Heart left ventricle (tissue), 16 donors: ENCODE results near the gene TANGO6. TPM values are rescaled to one million over a fixed set of nuclear protein-coding genes. Genes with fewer than 3 reads are reported as not detected.

Experiments used
- ATAC-seq, 4 donors: fragments of 200-7000 bp; cut with Tn5 transposase; one replicate each; pipeline ENCODE4 v1.9.1; 2020 to 2022; ENCODE audit warnings: moderate library complexity in 4 of 4, mild to moderate bottlenecking in 3 of 4, moderate number of reproducible peaks in 1 of 4
- DNase-seq, 5 donors: peaks; one replicate each; pipeline ENCODE4 v3.0.0-alpha.2; 2020
- H3K27ac ChIP-seq, 12 donors: fragments of 200-600 bp; sonication (generic) in 4 of 12; one replicate each; pipeline versions ENCODE4 v1.5.0 to v1.8.0; 2016 to 2022; ENCODE audit warnings: mild to moderate bottlenecking in 2 of 12
- H3K27me3 ChIP-seq, 9 donors: fragments of 200-600 bp; sonication (generic) in 2 of 9; one replicate each; pipeline versions ENCODE4 v1.5.1 to v1.8.0; 2016 to 2022; ENCODE audit warnings: mild to moderate bottlenecking in 3 of 9
- H3K36me3 ChIP-seq, 9 donors: fragments of 200-600 bp; sonication (generic) in 2 of 9; one replicate each; pipeline versions ENCODE4 v1.5.0 to v1.8.0; 2018 to 2022; ENCODE audit warnings: mild to moderate bottlenecking in 2 of 9
- H3K4me1 ChIP-seq, 12 donors: fragments of 200-600 bp; sonication (generic) in 4 of 12; one replicate each; pipeline versions ENCODE4 v1.5.0 to v1.8.0; 2016 to 2022; ENCODE audit warnings: mild to moderate bottlenecking in 3 of 12
- H3K4me3 ChIP-seq, 12 donors: fragments of 200-600 bp; sonication (generic) in 4 of 12; one replicate each; pipeline versions ENCODE4 v1.5.0 to v1.8.0; 2017 to 2022; ENCODE audit warnings: mild to moderate bottlenecking in 9 of 12, moderate library complexity in 4 of 12
- H3K9me3 ChIP-seq, 12 donors: fragments of 200-600 bp; sonication (generic) in 4 of 12; one replicate each; pipeline versions ENCODE4 v1.5.0 to v1.8.0; 2016 to 2022; ENCODE audit warnings: mild to moderate bottlenecking in 1 of 12
- CTCF ChIP-seq, 12 donors: fragments of 200-600 bp; sonication (generic) in 4 of 12; IDR thresholded peaks; one replicate each; pipeline versions ENCODE4 v1.5.0 to v1.8.0; 2018 to 2022; ENCODE audit warnings: antibody characterized with exemption in 12 of 12, mild to moderate bottlenecking in 5 of 12
- POLR2A ChIP-seq, 2 donors: fragments of 450-650 bp; IDR thresholded peaks; one replicate each; pipeline ENCODE4 v1.6.1; 2017; ENCODE audit warnings: antibody characterized with exemption in 2 of 2, mild to moderate bottlenecking in 2 of 2, moderate library complexity in 2 of 2
- WGBS, 4 donors: extraction: QIAGEN DNeasy Blood & Tissue Kit in 2 of 4; methylation state at CpG; one replicate each; pipeline versions ENCODE4 v1.1.5 to v1.1.7; 2013 to 2018; 5-methylcytosine and 5-hydroxymethylcytosine counted together
- intact Hi-C, 10 donors: fragments of 100-400 bp; cut with DNase I; formaldehyde crosslinking; loops; one replicate each; pipeline versions ENCODE4 v1.11.1 to v1.14.2; 2022
- polyA plus RNA-seq, 2 donors: library from polyadenylated mRNA; stranded (reverse); fragments of 200-250 nt; gene quantifications; one replicate each; pipeline ENCODE4 v1.2.3, GENCODE V29; 2013
- total RNA-seq, 9 donors: library from RNA; depleted of rRNA in 2 of 9; stranded (reverse); fragments of >200 nt in 2 of 9; fragmentation: NEBNext Ultra II Directional in 3 of 9; extraction: Animal tissue kit (Norgen Biotek cat#: 25700) in 3 of 9; gene quantifications; one replicate each; pipeline versions ENCODE4 v1.1.0 to v1.2.4, GENCODE V29; 2016 to 2023
- donor health status: ischemic (EF 13 %, LVEDD 7.1; RV severe dilation, severe dysfunction).
- donor health status: healthy with polysubstance abuse.
- donor health status: DM: no; HTN: yes; CAD: no.
- donor health status: DM: no; HTN: no; CAD: no.
- donor health status: ischemic (EF 25% LVEDD 6.9; RV normal size, moderate dysfunction).
- donor health status: ischemic (EF 25% LVEDD 5.7; RV mildly dilated, moderate dysfunction).
- donor health status: healthy.
- donor health status: DM: yes; HTN: yes; CAD: no.
- donor health status: ischemic (EF 35%, LVEDD 5.7; RV mildly dilated, moderate dysfunction).
- donor health status: nonischemic (EF 11% LVEDD 7.7; RV severe dilation, severe dysfunction).
- donor health status: DM: yes; HTN: yes; CAD: no.
- donor health status: PGD.
- donor health status: ischemic (EF 29% LVEDD 5.4; RV normal size, mild dysfunction).
- donor health status: nonischemic (EF 23%, LVEDD 6.1; RV moderate dilation, normal function).

Gene TANGO6
- total and polyA plus RNA-seq, 11 donors: 1.8 to 14.1 (median 8.8) TPM

- Histone ChIP-seq H3K4me3 (no peak overlapping the region), H3K27ac (peak overlapping the region in 3 of 12 donors; percentile 8 to 54 (median 49)), H3K36me3 (no peaks in the 10 kb centered on the region), H3K9me3 (no peaks in the 10 kb centered on the region), H3K27me3 (no peaks in the 10 kb centered on the region), H3K4me1 (peaks cover 0 to 12% (median 6%) of the 10 kb centered on the region in 12 donors)
- no peak for TF ChIP-seq CTCF (IDR thresholded peaks at IDR 0.05)
- no peak for TF ChIP-seq POLR2A (IDR thresholded peaks at IDR 0.05)
- DNase-seq (no peak), ATAC-seq (peak; percentile 51 to 78 (median 74))
- intact Hi-C loops: no loop called here
- WGBS, 4 donors: 44 to 45% (median 45%) methylated on average over 8 of the region's 8 CpGs
Measured at GRCh38 chr16:68954911-68955635, 111.7 kb downstream of the TANGO6 start.

GRCh38 chr16:68960910-68961309 lies 117.6 kb downstream of the TANGO6 start:
- no peaks in the 10 kb centered on the region for H3K27me3 ChIP-seq
- TF ChIP-seq CTCF (IDR thresholded peaks at IDR 0.05) (no peak), POLR2A (IDR thresholded peaks at IDR 0.05) (no peak)
- intact Hi-C loops: loop anchor here in 1 of 10 donors (10.0 kb wide), 1 partner anchor 56 kb away; no protein-coding TSS in a partner anchor
- H3K27ac ChIP-seq: peak overlapping the region in 3 of 12 donors; percentile 1 to 56 (median 25)
- DNase-seq (no peak), ATAC-seq (peak in 1 of 4 donors; percentile 42)
- H3K9me3 ChIP-seq: peaks cover 0 to 5% (median 0%) of the 10 kb centered on the region in 12 donors
- H3K4me1 ChIP-seq: peaks cover 0 to 16% (median 0%) of the 10 kb centered on the region in 12 donors
- H3K4me3 ChIP-seq: no peak overlapping the region
- WGBS, 4 donors: 62 to 71% (median 67%) methylated on average over 5 of the region's 5 CpGs
- H3K36me3 ChIP-seq: no peaks in the 10 kb centered on the region

GRCh38 chr16:68961778-68962402 lies 118.6 kb downstream of the TANGO6 start:
- 70 to 80% (median 77%) methylated on average over 4 of the region's 4 CpGs for WGBS, 4 donors
- ATAC-seq (peak in 2 of 4 donors; percentile 47 to 75), DNase-seq (no peak)
- intact Hi-C loops: loop anchor here in 1 of 10 donors (10.0 kb wide), 1 partner anchor 57 kb away; no protein-coding TSS in a partner anchor
- peaks cover 0 to 5% (median 0%) of the 10 kb centered on the region in 12 donors for H3K9me3 ChIP-seq
- H3K36me3 ChIP-seq: no peaks in the 10 kb centered on the region
- H3K4me1 ChIP-seq: peaks cover 0 to 16% (median 0%) of the 10 kb centered on the region in 12 donors
- TF ChIP-seq POLR2A (IDR thresholded peaks at IDR 0.05) (no peak), CTCF (IDR thresholded peaks at IDR 0.05) (no peak)
- H3K27me3 ChIP-seq: no peaks in the 10 kb centered on the region
- no peak overlapping the region for H3K4me3 ChIP-seq
- peak overlapping the region in 9 of 12 donors; percentile 5 to 73 (median 48) for H3K27ac ChIP-seq

GRCh38 chr16:68969338-68969737 lies 126.0 kb downstream of the TANGO6 start:
- ATAC-seq: no peak
- Histone ChIP-seq H3K9me3 (no peaks in the 10 kb centered on the region), H3K27ac (peak overlapping the region in 2 of 12 donors; percentile 18 to 19), H3K27me3 (no peaks in the 10 kb centered on the region), H3K4me3 (no peak overlapping the region), H3K4me1 (peaks cover 0 to 5% (median 0%) of the 10 kb centered on the region in 12 donors), H3K36me3 (peaks cover 0 to 14% (median 6%) of the 10 kb centered on the region in 9 donors)
- TF ChIP-seq CTCF (IDR thresholded peaks at IDR 0.05) (no peak), POLR2A (IDR thresholded peaks at IDR 0.05) (no peak)
- 70 to 83% (median 77%) methylated on average over 2 of the region's 2 CpGs for WGBS, 4 donors
- no peak for DNase-seq
- intact Hi-C loops: loop anchor here in 1 of 10 donors (10.0 kb wide), 1 partner anchor 65 kb away; no protein-coding TSS in a partner anchor
